ENCODE results near the gene ARHGAP44. TPM values are rescaled to one million over a fixed set of nuclear protein-coding genes. Genes with fewer than 3 reads are reported as not detected.

Gene ARHGAP44
- total RNA-seq, 1 donor from 2014 or later = 39.0 TPM

- intact Hi-C loops (cut with DNase I) = no loop called here
- Histone ChIP-seq H3K27ac (no peak overlapping the region), H3K4me1 (no peaks in the 10 kb centered on the region), H3K27me3 (ENCODE audit: low read depth) (no peaks in the 10 kb centered on the region), H3K36me3 (peaks cover 56% of the 10 kb centered on the region), H3K9me3 (no peaks in the 10 kb centered on the region), H3K4me3 (no peak overlapping the region)
- TF ChIP-seq CTCF (IDR thresholded peaks at IDR 0.05) = no peak
- no peak for DNase-seq
- peak in 1 of 2 donors; percentile 9 for ATAC-seq
These were observed 200.9 kb downstream of the ARHGAP44 start for GRCh38 chr17:12990041-12990808.

- intact Hi-C loops (cut with DNase I) = no loop called here
- ATAC-seq (no peak), DNase-seq (no peak)
- Histone ChIP-seq H3K36me3 (peaks cover 63% of the 10 kb centered on the region), H3K4me1 (no peaks in the 10 kb centered on the region), H3K27ac (no peak overlapping the region), H3K27me3 (ENCODE audit: low read depth) (no peaks in the 10 kb centered on the region), H3K4me3 (no peak overlapping the region), H3K9me3 (no peaks in the 10 kb centered on the region)
- no peak for TF ChIP-seq CTCF (IDR thresholded peaks at IDR 0.05)
These were observed 201.6 kb downstream of the ARHGAP44 start for GRCh38 chr17:12990926-12991325.

- Histone ChIP-seq H3K27ac (no peak overlapping the region), H3K36me3 (peaks cover 81% of the 10 kb centered on the region), H3K4me1 (no peaks in the 10 kb centered on the region), H3K27me3 (ENCODE audit: low read depth) (no peaks in the 10 kb centered on the region), H3K4me3 (no peak overlapping the region), H3K9me3 (no peaks in the 10 kb centered on the region)
- intact Hi-C loops (cut with DNase I) = no loop called here
- TF ChIP-seq CTCF (IDR thresholded peaks at IDR 0.05) = no peak
- ATAC-seq (no peak), DNase-seq (no peak)
These were observed 203.4 kb downstream of the ARHGAP44 start for GRCh38 chr17:12992676-12993075.

DNA sequence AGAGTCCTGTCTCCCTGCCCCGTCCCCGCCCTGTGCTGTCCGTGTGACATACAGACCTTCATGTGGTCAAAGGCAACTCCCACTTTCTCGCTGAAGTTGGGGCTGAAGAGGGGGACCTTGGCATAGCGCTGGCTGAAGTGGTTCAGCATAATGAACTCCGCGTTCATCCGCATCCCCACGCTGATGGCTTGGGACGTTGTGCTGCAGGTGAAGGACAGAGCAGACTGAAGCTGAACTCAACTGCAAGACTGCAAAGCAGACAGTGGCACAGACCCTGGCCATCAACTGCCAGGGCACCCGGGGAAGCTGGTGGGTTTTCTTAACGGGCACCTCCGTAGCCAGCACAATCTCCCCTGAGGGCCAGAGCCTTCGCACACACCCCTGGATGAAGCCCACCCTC is 204.3 kb downstream of the ARHGAP44 start:
- no peak for DNase-seq
- no peaks in the 10 kb centered on the region for H3K9me3 ChIP-seq
- no peaks in the 10 kb centered on the region for H3K4me1 ChIP-seq
- no peaks in the 10 kb centered on the region for H3K27me3 ChIP-seq (ENCODE audit: low read depth)
- intact Hi-C loops (cut with DNase I) = no loop called here
- no peak for TF ChIP-seq CTCF (IDR thresholded peaks at IDR 0.05)
- no peak for ATAC-seq
- H3K36me3 ChIP-seq = peaks cover 90% of the 10 kb centered on the region
- no peak overlapping the region for H3K4me3 ChIP-seq
- H3K27ac ChIP-seq = no peak overlapping the region

- Histone ChIP-seq H3K27me3 (ENCODE audit: low read depth) (no peaks in the 10 kb centered on the region), H3K27ac (no peak overlapping the region), H3K36me3 (peaks cover 99% of the 10 kb centered on the region), H3K4me1 (no peaks in the 10 kb centered on the region), H3K4me3 (no peak overlapping the region), H3K9me3 (no peaks in the 10 kb centered on the region)
- ATAC-seq (no peak), DNase-seq (no peak)
- intact Hi-C loops (cut with DNase I) = no loop called here
- TF ChIP-seq CTCF (IDR thresholded peaks at IDR 0.05) = no peak
These were observed 205.2 kb downstream of the ARHGAP44 start for GRCh38 chr17:12994341-12995074.

Data from lower lobe of right lung (tissue), 2 donors.